NT2/D1 (cell line): ENCODE results near the gene TSPAN16.

ENCODE experiments used
- SUZ12 ChIP-seq: IDR thresholded peaks from 2 replicates; pipeline ENCODE4 v1.6.1; 2011; ENCODE audit not compliant: insufficient read length, insufficient read depth; ENCODE audit errors: extremely low read depth
- YY1 ChIP-seq: IDR thresholded peaks from 2 replicates; pipeline ENCODE4 v1.6.1; 2011; ENCODE audit not compliant: insufficient read length, insufficient read depth
- ZNF274 ChIP-seq: IDR thresholded peaks from 2 replicates; pipeline ENCODE4 v1.6.1; 2011; ENCODE audit warnings: mild to moderate bottlenecking, low read depth, low read length

- no peak for TF ChIP-seq YY1
- no peak for TF ChIP-seq ZNF274
- no peak for TF ChIP-seq SUZ12
Observed at GRCh38 chr19:11349171-11349570, 53.2 kb downstream of the TSPAN16 start.
